Neural cell (in vitro differentiated cells): Measurements from ENCODE around the gene PRRX1. TPM values are rescaled to one million over a fixed set of nuclear protein-coding genes. Genes with fewer than 3 reads are reported as not detected.
A peak's percentile ranks its signal among the peaks of the same experiment; 100 is the strongest.

ENCODE experiments used
- H2AFZ ChIP-seq: fragments of 200-600, 300-800 bp; sonication (generic), shearing (Covaris generic); 2 replicates; pipeline ENCODE4 v1.6.0; 2014; ENCODE audit warnings: low read depth, mild to moderate bottlenecking, antibody characterized with exemption, low read length, moderate library complexity
- H3F3A ChIP-seq: fragments of 200-600 bp; shearing (Covaris generic); 2 replicates; pipeline ENCODE4 v1.6.1; 2016; ENCODE audit warnings: mild to moderate bottlenecking, moderate library complexity, mixed read lengths, antibody characterized with exemption, low read length; ENCODE audit not compliant: insufficient read depth, poor library complexity, severe bottlenecking
- H3K27ac ChIP-seq: fragments of 200-600, 300-800 bp; sonication (generic), shearing (Covaris generic); 2 replicates; pipeline ENCODE4 v1.5.1; 2014; ENCODE audit warnings: mild to moderate bottlenecking, low read length, moderate library complexity
- H3K27me3 ChIP-seq: fragments of 300-800, 200-600 bp; sonication (generic), shearing (Covaris generic); 2 replicates; pipeline ENCODE4 v1.6.0; 2014; ENCODE audit warnings: mild to moderate bottlenecking, low read depth, low read length, moderate library complexity; ENCODE audit not compliant: insufficient read depth
- H3K36me3 ChIP-seq: fragments of 300-800, 200-600 bp; sonication (generic), shearing (Covaris generic); 2 replicates; pipeline ENCODE4 v1.5.1; 2014; ENCODE audit warnings: mild to moderate bottlenecking, antibody characterized with exemption, low read length, moderate library complexity; ENCODE audit not compliant: insufficient read depth
- H3K4me2 ChIP-seq: fragments of 300-800, 200-600 bp; sonication (generic), shearing (Covaris generic); 2 replicates; pipeline ENCODE4 v1.6.0; 2014; ENCODE audit warnings: mild to moderate bottlenecking, low read length
- H3K4me3 ChIP-seq: fragments of 300-800, 200-600 bp; sonication (generic), shearing (Covaris generic); 2 replicates; pipeline ENCODE4 v1.5.1; 2014; ENCODE audit warnings: mild to moderate bottlenecking, low read length, moderate library complexity
- H3K79me2 ChIP-seq: fragments of 200-600 bp; shearing (Covaris generic); replicated peaks from 2 replicates; pipeline ENCODE4 v1.6.0; 2014; ENCODE audit warnings: mild to moderate bottlenecking, low read length, moderate library complexity; ENCODE audit not compliant: insufficient read depth
- H3K9ac ChIP-seq: fragments of 300-800, 200-600 bp; sonication (generic), shearing (Covaris generic); 2 replicates; pipeline ENCODE4 v1.6.1; 2016; ENCODE audit warnings: mild to moderate bottlenecking, low read length, mixed read lengths
- H3K9me2 ChIP-seq: fragments of 200-600 bp; shearing (Covaris generic); 2 replicates; pipeline ENCODE4 v1.6.1; 2016; ENCODE audit warnings: mild to moderate bottlenecking, low read length, mixed read lengths; ENCODE audit not compliant: insufficient read depth
- H3K9me3 ChIP-seq: fragments of 200-600, 300-800 bp; sonication (generic), shearing (Covaris generic); 2 replicates; pipeline ENCODE4 v1.6.1; 2016; ENCODE audit warnings: mild to moderate bottlenecking, mixed run types, low read length, moderate library complexity, mixed read lengths
- H4K20me1 ChIP-seq: fragments of 200-600 bp; shearing (Covaris generic); 2 replicates; pipeline ENCODE4 v1.6.1; 2016; ENCODE audit warnings: mild to moderate bottlenecking, mixed run types; ENCODE audit not compliant: insufficient read depth
- EP300 ChIP-seq: fragments of 450-650 bp; conservative IDR thresholded peaks from 2 replicates; pipeline ENCODE4 v1.6.1; 2014; ENCODE audit warnings: antibody characterized with exemption, mild to moderate bottlenecking, moderate library complexity; ENCODE audit not compliant: poor library complexity, severe bottlenecking
- EZH2 ChIP-seq: fragments of 200-600, 300-800 bp; shearing (Covaris generic), sonication (generic); IDR thresholded peaks from 2 replicates; pipeline ENCODE4 v1.6.1; 2014; ENCODE audit warnings: antibody characterized with exemption, low read length, borderline replicate concordance, mild to moderate bottlenecking; ENCODE audit not compliant: insufficient read depth, poor library complexity, severe bottlenecking
- MXI1 ChIP-seq: fragments of 450-650 bp; conservative IDR thresholded peaks from 2 replicates; pipeline ENCODE4 v1.6.1; 2014; ENCODE audit warnings: antibody characterized with exemption, mild to moderate bottlenecking; ENCODE audit not compliant: poor library complexity, severe bottlenecking
- POLR2AphosphoS5 ChIP-seq: IDR thresholded peaks from 2 replicates; pipeline ENCODE4 v1.6.1; 2012
- RAD21 ChIP-seq: fragments of 450-650 bp; conservative IDR thresholded peaks from 2 replicates; pipeline ENCODE4 v1.6.1; 2014; ENCODE audit warnings: antibody characterized with exemption, mild to moderate bottlenecking, moderate library complexity
- SMC3 ChIP-seq: fragments of 450-650 bp; conservative IDR thresholded peaks from 2 replicates; pipeline ENCODE4 v1.6.1; 2014; ENCODE audit warnings: antibody characterized with exemption, mild to moderate bottlenecking, moderate library complexity; ENCODE audit not compliant: poor library complexity
- TAF1 ChIP-seq: IDR thresholded peaks from 2 replicates; pipeline ENCODE4 v1.6.1; 2012; ENCODE audit warnings: low read depth
- polyA minus RNA-seq: library from RNA; depleted of rRNA, polyadenylated mRNA; stranded (reverse); fragments of >200 nt; gene quantifications from 2 replicates; pipeline ENCODE4 v1.2.3, GENCODE V29; 2014
- polyA plus RNA-seq: library from polyadenylated mRNA; depleted of rRNA; stranded (reverse); fragments of >200 nt; gene quantifications from 2 replicates; pipeline ENCODE4 v1.2.3, GENCODE V29; 2014
- TF ChIP-seq, protein P1 (sequence below): fragments of 450-650 bp; IDR thresholded peaks from 2 replicates; pipeline ENCODE4 v1.5.1; 2014; ENCODE audit warnings: antibody characterized with exemption, mild to moderate bottlenecking, moderate library complexity; ENCODE audit not compliant: poor library complexity, severe bottlenecking
- TF ChIP-seq, protein P2 (sequence below): IDR thresholded peaks from 2 replicates; pipeline ENCODE4 v1.6.1; 2012; ENCODE audit warnings: borderline replicate concordance

PRRX1 gene
- polyA plus RNA-seq (0.10 TPM in 1 of 2 replicates, not detected in the other), polyA minus RNA-seq (0.12 TPM in 1 of 2 replicates, not detected in the other)

DNA sequence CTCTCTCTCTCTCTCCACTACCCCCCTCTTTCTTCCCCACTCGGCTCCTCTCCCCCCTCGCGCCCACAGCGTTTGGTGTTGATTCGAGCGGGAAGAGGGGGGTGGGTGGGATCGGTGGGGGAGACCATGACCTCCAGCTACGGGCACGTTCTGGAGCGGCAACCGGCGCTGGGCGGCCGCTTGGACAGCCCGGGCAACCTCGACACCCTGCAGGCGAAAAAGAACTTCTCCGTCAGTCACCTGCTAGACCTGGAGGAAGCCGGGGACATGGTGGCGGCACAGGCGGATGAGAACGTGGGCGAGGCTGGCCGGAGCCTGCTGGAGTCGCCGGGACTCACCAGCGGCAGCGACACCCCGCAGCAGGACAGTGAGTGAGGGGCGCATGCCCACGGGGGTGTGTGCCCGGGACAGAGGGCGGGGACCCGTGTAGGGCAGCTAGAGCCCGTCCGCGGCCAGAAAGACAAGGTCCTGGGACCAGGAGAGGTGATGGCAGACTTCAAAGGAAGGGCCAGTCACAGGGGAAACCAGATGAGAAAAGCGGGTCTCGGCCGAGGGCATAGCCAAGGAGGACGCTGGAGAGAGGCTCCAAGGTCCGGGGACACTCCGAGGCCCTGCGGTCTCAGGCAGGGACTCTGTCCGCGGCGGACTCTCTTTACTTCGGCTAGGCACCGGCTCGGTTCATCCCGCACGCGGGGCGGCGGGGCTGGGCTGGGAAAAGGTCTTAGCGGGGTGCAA lies at the start of gene PRRX1:
PRRX1 (plus strand) TSS at position 39 of the 735 bp plus-strand sequence; CDS start at position 127, 88 bp downstream.
- Histone ChIP-seq H3F3A (peaks cover 8% of the 10 kb centered on the region), H3K36me3 (no peaks in the 10 kb centered on the region), H3K9ac (peak within 1 kb of the TSS; percentile 38), H3K9me3 (no peaks in the 10 kb centered on the region), H4K20me1 (no peaks in the 10 kb centered on the region), H3K79me2 (no peaks in the 10 kb centered on the region), H3K27ac (no peak within 1 kb of the TSS), H2AFZ (no peak within 1 kb of the TSS), H3K4me3 (peak within 1 kb of the TSS; percentile 66), H3K27me3 (peaks cover 100% of the 10 kb centered on the region), H3K9me2 (no peaks in the 10 kb centered on the region), H3K4me2 (peak within 1 kb of the TSS; percentile 44)
- TF ChIP-seq MXI1: no peak
- TF ChIP-seq EZH2: peak; percentile 65

DNA sequence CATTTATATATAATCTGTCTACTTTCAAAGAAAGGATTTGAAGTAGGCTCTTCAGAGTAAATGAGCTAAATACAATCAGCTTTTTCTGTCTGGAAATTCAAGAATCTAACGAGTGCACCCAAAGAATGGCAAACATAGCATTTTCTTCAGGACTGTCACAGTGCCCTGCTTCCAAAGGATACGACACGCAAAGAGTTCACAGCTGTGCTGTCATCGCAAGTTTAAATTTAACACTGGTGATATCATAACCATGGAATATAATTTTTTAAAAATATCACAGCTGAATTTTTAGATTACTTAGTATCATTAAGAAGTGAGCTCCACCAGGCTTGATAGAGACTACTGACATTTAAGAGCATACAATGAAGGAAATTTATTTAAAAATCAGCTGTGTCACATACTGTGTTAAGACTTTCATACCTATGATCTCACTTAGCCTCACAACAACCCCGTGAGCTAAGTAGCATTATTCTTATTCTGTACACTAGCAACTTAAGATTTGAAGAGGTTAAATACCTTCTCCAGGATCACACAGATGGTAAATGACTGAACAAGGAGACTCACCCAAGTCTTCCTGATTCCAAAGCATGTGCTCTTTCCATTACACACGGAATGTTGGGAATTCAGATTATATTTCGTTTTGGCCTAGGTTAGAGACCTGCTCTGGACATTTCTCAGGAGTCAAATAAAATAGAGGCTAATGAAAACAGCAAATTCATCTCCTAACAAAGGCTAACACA lies 46.2 kb upstream of the PRRX1 start:
- Histone ChIP-seq H3K9ac (no peak overlapping the region), H3K4me2 (no peak overlapping the region), H3K79me2 (no peaks in the 10 kb centered on the region), H3K27ac (no peak overlapping the region), H4K20me1 (no peaks in the 10 kb centered on the region), H3K27me3 (no peaks in the 10 kb centered on the region), H3K9me3 (no peaks in the 10 kb centered on the region), H3K4me3 (no peak overlapping the region), H3K36me3 (no peaks in the 10 kb centered on the region), H3F3A (no peaks in the 10 kb centered on the region), H3K9me2 (no peaks in the 10 kb centered on the region), H2AFZ (no peak overlapping the region)
- no peak for TF ChIP-seq EP300
- no peak for TF ChIP-seq SMC3
- TF ChIP-seq MXI1: no peak
- TF ChIP-seq, protein P1, sequence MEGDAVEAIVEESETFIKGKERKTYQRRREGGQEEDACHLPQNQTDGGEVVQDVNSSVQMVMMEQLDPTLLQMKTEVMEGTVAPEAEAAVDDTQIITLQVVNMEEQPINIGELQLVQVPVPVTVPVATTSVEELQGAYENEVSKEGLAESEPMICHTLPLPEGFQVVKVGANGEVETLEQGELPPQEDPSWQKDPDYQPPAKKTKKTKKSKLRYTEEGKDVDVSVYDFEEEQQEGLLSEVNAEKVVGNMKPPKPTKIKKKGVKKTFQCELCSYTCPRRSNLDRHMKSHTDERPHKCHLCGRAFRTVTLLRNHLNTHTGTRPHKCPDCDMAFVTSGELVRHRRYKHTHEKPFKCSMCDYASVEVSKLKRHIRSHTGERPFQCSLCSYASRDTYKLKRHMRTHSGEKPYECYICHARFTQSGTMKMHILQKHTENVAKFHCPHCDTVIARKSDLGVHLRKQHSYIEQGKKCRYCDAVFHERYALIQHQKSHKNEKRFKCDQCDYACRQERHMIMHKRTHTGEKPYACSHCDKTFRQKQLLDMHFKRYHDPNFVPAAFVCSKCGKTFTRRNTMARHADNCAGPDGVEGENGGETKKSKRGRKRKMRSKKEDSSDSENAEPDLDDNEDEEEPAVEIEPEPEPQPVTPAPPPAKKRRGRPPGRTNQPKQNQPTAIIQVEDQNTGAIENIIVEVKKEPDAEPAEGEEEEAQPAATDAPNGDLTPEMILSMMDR: no peak
- no peak for TF ChIP-seq TAF1
- no peak for TF ChIP-seq EZH2
- no peak for TF ChIP-seq POLR2AphosphoS5
- no peak for TF ChIP-seq RAD21
- TF ChIP-seq, protein P2, sequence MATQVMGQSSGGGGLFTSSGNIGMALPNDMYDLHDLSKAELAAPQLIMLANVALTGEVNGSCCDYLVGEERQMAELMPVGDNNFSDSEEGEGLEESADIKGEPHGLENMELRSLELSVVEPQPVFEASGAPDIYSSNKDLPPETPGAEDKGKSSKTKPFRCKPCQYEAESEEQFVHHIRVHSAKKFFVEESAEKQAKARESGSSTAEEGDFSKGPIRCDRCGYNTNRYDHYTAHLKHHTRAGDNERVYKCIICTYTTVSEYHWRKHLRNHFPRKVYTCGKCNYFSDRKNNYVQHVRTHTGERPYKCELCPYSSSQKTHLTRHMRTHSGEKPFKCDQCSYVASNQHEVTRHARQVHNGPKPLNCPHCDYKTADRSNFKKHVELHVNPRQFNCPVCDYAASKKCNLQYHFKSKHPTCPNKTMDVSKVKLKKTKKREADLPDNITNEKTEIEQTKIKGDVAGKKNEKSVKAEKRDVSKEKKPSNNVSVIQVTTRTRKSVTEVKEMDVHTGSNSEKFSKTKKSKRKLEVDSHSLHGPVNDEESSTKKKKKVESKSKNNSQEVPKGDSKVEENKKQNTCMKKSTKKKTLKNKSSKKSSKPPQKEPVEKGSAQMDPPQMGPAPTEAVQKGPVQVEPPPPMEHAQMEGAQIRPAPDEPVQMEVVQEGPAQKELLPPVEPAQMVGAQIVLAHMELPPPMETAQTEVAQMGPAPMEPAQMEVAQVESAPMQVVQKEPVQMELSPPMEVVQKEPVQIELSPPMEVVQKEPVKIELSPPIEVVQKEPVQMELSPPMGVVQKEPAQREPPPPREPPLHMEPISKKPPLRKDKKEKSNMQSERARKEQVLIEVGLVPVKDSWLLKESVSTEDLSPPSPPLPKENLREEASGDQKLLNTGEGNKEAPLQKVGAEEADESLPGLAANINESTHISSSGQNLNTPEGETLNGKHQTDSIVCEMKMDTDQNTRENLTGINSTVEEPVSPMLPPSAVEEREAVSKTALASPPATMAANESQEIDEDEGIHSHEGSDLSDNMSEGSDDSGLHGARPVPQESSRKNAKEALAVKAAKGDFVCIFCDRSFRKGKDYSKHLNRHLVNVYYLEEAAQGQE: no peak
